ENCODE results near the gene TREH. TPM values are rescaled to one million over a fixed set of nuclear protein-coding genes. Genes with fewer than 3 reads are reported as not detected.

The TREH gene
- total RNA-seq, 1 experiment from 2014 or later, result not detected

DNA sequence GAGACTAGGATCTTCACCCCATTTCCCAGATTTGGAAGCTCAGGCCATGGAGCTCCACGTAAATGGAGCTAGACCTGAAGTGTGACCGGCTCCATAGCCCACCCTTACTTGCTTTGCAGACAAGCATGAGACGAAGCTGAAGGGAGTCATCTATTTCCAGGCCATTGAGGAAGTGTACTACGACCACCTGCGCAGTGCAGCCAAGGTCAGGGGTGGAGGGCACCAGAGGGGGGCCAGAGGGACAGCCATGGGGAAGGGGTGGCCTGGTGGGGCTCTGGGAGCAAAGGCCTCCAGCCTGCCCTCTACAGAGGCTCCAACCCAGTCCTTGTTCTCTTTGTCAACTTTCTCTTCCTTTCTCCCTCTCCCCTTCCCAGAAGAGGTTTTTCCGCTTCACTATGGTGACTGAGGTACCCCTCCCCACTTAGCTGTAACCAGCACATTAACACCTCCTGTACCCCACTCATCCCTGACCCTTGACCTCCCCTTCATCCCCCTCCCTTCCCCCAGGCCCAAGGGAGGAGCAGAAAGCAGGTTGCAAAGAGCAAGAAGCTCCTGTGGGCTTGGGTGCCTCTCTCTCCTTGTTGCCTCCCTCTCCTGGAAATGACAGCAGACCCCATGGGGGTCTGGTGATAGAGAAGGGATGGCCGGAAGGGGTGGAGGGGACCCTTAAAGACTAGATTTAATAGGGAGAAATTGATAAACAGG lies 23.8 kb downstream of the TREH start:
- Histone ChIP-seq H3K4me3 (ENCODE audit: low read depth, low read length, poor library complexity, severe bottlenecking) (no peak overlapping the region), H3K36me3 (ENCODE audit: insufficient read depth, low read length, poor library complexity, severe bottlenecking) (peaks cover 12% of the 10 kb centered on the region), H3K4me1 (ENCODE audit: insufficient read depth, low read length, poor library complexity, severe bottlenecking) (no peaks in the 10 kb centered on the region), H3K27me3 (replicated peaks; ENCODE audit: insufficient read depth, low read depth, low read length, poor library complexity) (no peaks in the 10 kb centered on the region), H3K27ac (ENCODE audit: low read depth, low read length, poor library complexity, severe bottlenecking) (no peak overlapping the region), H3K9me3 (ENCODE audit: low read depth, low read length, poor library complexity, severe bottlenecking) (no peaks in the 10 kb centered on the region)
- ChIA-PET POLR2A (ENCODE audit: low non-redundant PET) (no interaction called here), CTCF (no interaction called here)
- intact Hi-C loops (cut with micrococcal nuclease; ENCODE audit: unreplicated experiment), result no loop called here
- no TSS peak for BruUV-seq (replicated peaks)
- TF ChIP-seq EZH2 (IDR thresholded peaks at IDR 0.05; ENCODE audit: borderline replicate concordance, low read depth, low read length, poor library complexity, severe bottlenecking), result no peak
- TF ChIP-seq, protein P1, sequence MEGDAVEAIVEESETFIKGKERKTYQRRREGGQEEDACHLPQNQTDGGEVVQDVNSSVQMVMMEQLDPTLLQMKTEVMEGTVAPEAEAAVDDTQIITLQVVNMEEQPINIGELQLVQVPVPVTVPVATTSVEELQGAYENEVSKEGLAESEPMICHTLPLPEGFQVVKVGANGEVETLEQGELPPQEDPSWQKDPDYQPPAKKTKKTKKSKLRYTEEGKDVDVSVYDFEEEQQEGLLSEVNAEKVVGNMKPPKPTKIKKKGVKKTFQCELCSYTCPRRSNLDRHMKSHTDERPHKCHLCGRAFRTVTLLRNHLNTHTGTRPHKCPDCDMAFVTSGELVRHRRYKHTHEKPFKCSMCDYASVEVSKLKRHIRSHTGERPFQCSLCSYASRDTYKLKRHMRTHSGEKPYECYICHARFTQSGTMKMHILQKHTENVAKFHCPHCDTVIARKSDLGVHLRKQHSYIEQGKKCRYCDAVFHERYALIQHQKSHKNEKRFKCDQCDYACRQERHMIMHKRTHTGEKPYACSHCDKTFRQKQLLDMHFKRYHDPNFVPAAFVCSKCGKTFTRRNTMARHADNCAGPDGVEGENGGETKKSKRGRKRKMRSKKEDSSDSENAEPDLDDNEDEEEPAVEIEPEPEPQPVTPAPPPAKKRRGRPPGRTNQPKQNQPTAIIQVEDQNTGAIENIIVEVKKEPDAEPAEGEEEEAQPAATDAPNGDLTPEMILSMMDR (conservative IDR thresholded peaks at IDR 0.05; ENCODE audit: low read depth, low read length), result no peak
- DNase-seq (ENCODE audit: low spot score), result no peak

DNA sequence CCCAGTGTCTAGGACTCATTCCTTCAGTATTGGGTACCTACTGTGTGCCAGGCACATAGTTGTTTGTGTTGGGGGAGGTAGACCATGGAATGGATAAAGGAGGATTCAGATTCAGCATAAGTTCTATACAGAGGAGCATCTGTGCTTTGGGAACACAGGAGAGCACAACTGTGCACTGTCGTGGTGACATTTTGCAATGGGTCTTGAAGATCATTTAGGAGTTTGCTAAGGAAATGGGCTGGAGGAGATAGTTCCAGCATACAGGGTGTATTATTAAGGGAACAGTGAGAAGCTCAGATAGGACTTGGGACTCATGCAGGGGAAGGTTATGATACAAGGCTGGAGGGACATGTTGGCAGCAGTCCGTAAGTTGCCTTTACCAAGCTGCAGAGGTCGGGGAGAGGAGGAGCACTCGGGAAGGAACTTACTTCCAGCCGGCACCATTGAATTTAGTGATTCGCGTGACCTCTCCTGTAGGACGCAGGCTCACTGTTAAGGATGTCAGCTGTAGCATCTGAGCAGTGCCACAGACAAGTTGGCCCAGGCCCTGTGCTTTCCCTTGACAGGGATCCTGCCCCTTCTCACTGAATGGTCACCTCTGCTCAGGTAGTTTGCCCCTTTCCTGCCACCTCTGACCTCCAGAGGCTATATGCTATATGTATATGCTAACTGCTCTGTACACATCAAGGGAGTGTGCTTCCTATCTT lies 25.6 kb downstream of the TREH start:
- H3K27ac ChIP-seq (ENCODE audit: low read depth, low read length, poor library complexity, severe bottlenecking), result no peak overlapping the region
- H3K9me3 ChIP-seq (ENCODE audit: low read depth, low read length, poor library complexity, severe bottlenecking), result no peaks in the 10 kb centered on the region
- no TSS peak for BruUV-seq (replicated peaks)
- peaks cover 19% of the 10 kb centered on the region for H3K36me3 ChIP-seq (ENCODE audit: insufficient read depth, low read length, poor library complexity, severe bottlenecking)
- no peak overlapping the region for H3K4me3 ChIP-seq (ENCODE audit: low read depth, low read length, poor library complexity, severe bottlenecking)
- H3K4me1 ChIP-seq (ENCODE audit: insufficient read depth, low read length, poor library complexity, severe bottlenecking), result no peaks in the 10 kb centered on the region
- ChIA-PET POLR2A (ENCODE audit: low non-redundant PET) (no interaction called here), CTCF (no interaction called here)
- no peaks in the 10 kb centered on the region for H3K27me3 ChIP-seq (replicated peaks; ENCODE audit: insufficient read depth, low read depth, low read length, poor library complexity)
- intact Hi-C loops (cut with micrococcal nuclease; ENCODE audit: unreplicated experiment), result no loop called here
- no peak for DNase-seq (ENCODE audit: low spot score)
- no peak for TF ChIP-seq EZH2 (IDR thresholded peaks at IDR 0.05; ENCODE audit: borderline replicate concordance, low read depth, low read length, poor library complexity, severe bottlenecking)
- TF ChIP-seq, protein P1 (conservative IDR thresholded peaks at IDR 0.05; ENCODE audit: low read depth, low read length), result no peak

DNA sequence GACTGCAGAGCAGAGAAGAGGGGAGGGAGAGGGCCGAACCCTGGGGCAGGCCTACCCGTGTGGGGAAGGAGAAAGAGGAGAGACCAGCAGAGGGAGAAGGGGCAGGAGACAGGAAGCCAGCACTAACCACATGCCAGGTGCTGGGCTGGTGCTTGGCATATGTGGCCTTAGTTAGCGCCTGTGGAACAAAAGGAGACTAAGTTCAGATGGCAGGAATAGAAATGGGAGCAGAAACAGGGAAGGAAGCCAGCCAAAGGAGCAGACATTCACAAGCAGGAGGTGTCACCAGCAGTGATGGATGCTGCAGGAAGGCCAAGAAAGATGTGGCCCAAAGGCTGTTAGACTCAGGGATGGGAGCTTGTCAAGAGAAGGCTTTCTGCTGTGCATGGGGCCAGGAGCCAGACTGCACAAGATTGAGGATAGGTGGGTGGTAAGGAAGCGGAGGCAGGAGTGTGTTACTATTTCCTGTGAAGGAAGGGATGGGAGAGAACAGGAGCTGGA lies 26.7 kb downstream of the TREH start:
- POLR2A ChIA-PET (ENCODE audit: low non-redundant PET), result no interaction called here

More for the DNA sequence above, 26.7 kb downstream of the TREH start:
- no TSS peak for BruUV-seq (replicated peaks)
- no peak for TF ChIP-seq EZH2 (IDR thresholded peaks at IDR 0.05; ENCODE audit: borderline replicate concordance, low read depth, low read length, poor library complexity, severe bottlenecking)
- TF ChIP-seq, protein P1 (conservative IDR thresholded peaks at IDR 0.05; ENCODE audit: low read depth, low read length), result no peak
- Histone ChIP-seq H3K27ac (ENCODE audit: low read depth, low read length, poor library complexity, severe bottlenecking) (no peak overlapping the region), H3K4me3 (ENCODE audit: low read depth, low read length, poor library complexity, severe bottlenecking) (no peak overlapping the region), H3K4me1 (ENCODE audit: insufficient read depth, low read length, poor library complexity, severe bottlenecking) (no peaks in the 10 kb centered on the region), H3K36me3 (ENCODE audit: insufficient read depth, low read length, poor library complexity, severe bottlenecking) (peaks cover 19% of the 10 kb centered on the region), H3K9me3 (ENCODE audit: low read depth, low read length, poor library complexity, severe bottlenecking) (no peaks in the 10 kb centered on the region), H3K27me3 (replicated peaks; ENCODE audit: insufficient read depth, low read depth, low read length, poor library complexity) (no peaks in the 10 kb centered on the region)
- no peak for DNase-seq (ENCODE audit: low spot score)
- intact Hi-C loops (cut with micrococcal nuclease; ENCODE audit: unreplicated experiment), result no loop called here
- CTCF ChIA-PET, result no interaction called here

Data from A673 (cell line).